Tibial nerve (tissue), 4 donors: ENCODE measurements around the gene PALM. TPM values are rescaled to one million over a fixed set of nuclear protein-coding genes. Genes with fewer than 3 reads are reported as not detected.

ENCODE experiments used
- DNase-seq, 2 donors: peaks; one replicate each; pipeline ENCODE4 v3.0.0-alpha.2; 2019; ENCODE audit warnings: low spot score in 2 of 2
- H3K27ac ChIP-seq, 4 donors: fragments of 200-600 bp; sonication (generic) in 3 of 4; one replicate each; pipeline ENCODE4 v1.5.1; 2017 to 2019; ENCODE audit warnings: mild to moderate bottlenecking in 1 of 4
- H3K27me3 ChIP-seq, 2 donors: fragments of 200-600 bp; sonication (generic) in 1 of 2; one replicate each; pipeline versions ENCODE4 v1.5.1 to v1.6.0; 2017 to 2019
- H3K36me3 ChIP-seq, 3 donors: fragments of 200-600 bp; sonication (generic); one replicate each; pipeline ENCODE4 v1.5.1; 2018 to 2019
- H3K4me1 ChIP-seq, 4 donors: fragments of 200-600 bp; sonication (generic) in 3 of 4; one replicate each; pipeline ENCODE4 v1.5.1; 2017 to 2019
- H3K4me3 ChIP-seq, 4 donors: fragments of 200-600 bp; sonication (generic) in 3 of 4; one replicate each; pipeline ENCODE4 v1.5.1; 2017 to 2019; ENCODE audit warnings: mild to moderate bottlenecking in 1 of 4, moderate library complexity in 1 of 4
- H3K9me3 ChIP-seq, 4 donors: fragments of 200-600 bp; sonication (generic) in 3 of 4; one replicate each; pipeline ENCODE4 v1.5.1; 2017 to 2019
- CTCF ChIP-seq, 5 experiments: fragments of 200-600 bp in 3 of 5; fragments of 450-650 bp in 2 of 5; sonication (generic) in 3 of 5; IDR thresholded peaks; one replicate each; pipeline ENCODE4 v1.5.1; 2016 to 2019; ENCODE audit warnings: antibody characterized with exemption in 5 of 5, mild to moderate bottlenecking in 3 of 5, moderate library complexity in 2 of 5
- EP300 ChIP-seq, 2 donors: sonication (generic); formaldehyde crosslinking; IDR thresholded peaks; one replicate each; pipeline ENCODE4 v1.6.1; 2017; ENCODE audit warnings: antibody characterized with exemption in 2 of 2, mild to moderate bottlenecking in 1 of 2
- POLR2A ChIP-seq, 2 donors: fragments of 450-650 bp; IDR thresholded peaks; one replicate each; pipeline ENCODE4 v1.6.1; 2017; ENCODE audit warnings: antibody characterized with exemption in 2 of 2, mild to moderate bottlenecking in 2 of 2, moderate library complexity in 2 of 2
- WGBS, 2 donors: methylation state at CpG; one replicate each; pipeline ENCODE4 v1.1.5; 2018; 5-methylcytosine and 5-hydroxymethylcytosine counted together
- total RNA-seq, 4 donors: library from RNA; depleted of rRNA; stranded (reverse); fragments of >200 nt; gene quantifications; one replicate each; pipeline ENCODE4 v1.1.0, GENCODE V29; 2016

The PALM gene
- total RNA-seq, 4 donors from 2014 or later = 65.7 to 101 (median 98.0) TPM

GRCh38 chr19:764301-764700 is 55.6 kb downstream of the PALM start:
- H3K27me3 ChIP-seq = no peaks in the 10 kb centered on the region
- TF ChIP-seq EP300 (IDR thresholded peaks at IDR 0.05) (no peak), POLR2A (IDR thresholded peaks at IDR 0.05) (no peak), CTCF (IDR thresholded peaks at IDR 0.05) (no peak)
- 88 to 93% methylated on average over 12 of the region's 12 CpGs for WGBS, 2 donors
- H3K27ac ChIP-seq = no peak overlapping the region
- DNase-seq = no peak
- no peaks in the 10 kb centered on the region for H3K4me1 ChIP-seq
- H3K9me3 ChIP-seq = no peaks in the 10 kb centered on the region
- H3K4me3 ChIP-seq = no peak overlapping the region
- no peaks in the 10 kb centered on the region for H3K36me3 ChIP-seq

- H3K36me3 ChIP-seq = no peaks in the 10 kb centered on the region
- no peaks in the 10 kb centered on the region for H3K9me3 ChIP-seq
- no peak overlapping the region for H3K27ac ChIP-seq
- H3K27me3 ChIP-seq = no peaks in the 10 kb centered on the region
- 72 to 81% methylated on average over 7 of the region's 7 CpGs for WGBS, 2 donors
- DNase-seq = no peak
- H3K4me1 ChIP-seq = peaks cover 0 to 5% (median 0%) of the 10 kb centered on the region in 4 donors
- no peak overlapping the region for H3K4me3 ChIP-seq
- TF ChIP-seq EP300 (IDR thresholded peaks at IDR 0.05) (no peak), CTCF (IDR thresholded peaks at IDR 0.05) (no peak), POLR2A (IDR thresholded peaks at IDR 0.05) (no peak)
Observed at GRCh38 chr19:765179-765738, 56.5 kb downstream of the PALM start.

GRCh38 chr19:768424-768823 is 59.7 kb downstream of the PALM start:
- Histone ChIP-seq H3K4me1 (peaks cover 0 to 15% (median 0%) of the 10 kb centered on the region in 4 donors), H3K9me3 (no peaks in the 10 kb centered on the region), H3K27me3 (no peaks in the 10 kb centered on the region), H3K27ac (peak overlapping the region in 2 of 4 donors; percentile 4 to 33), H3K36me3 (no peaks in the 10 kb centered on the region), H3K4me3 (no peak overlapping the region)
- 44 to 45% methylated on average over 14 of the region's 14 CpGs for WGBS, 2 donors
- no peak for TF ChIP-seq CTCF (IDR thresholded peaks at IDR 0.05)
- TF ChIP-seq POLR2A (IDR thresholded peaks at IDR 0.05) = no peak
- TF ChIP-seq EP300 (IDR thresholded peaks at IDR 0.05) = no peak
- no peak for DNase-seq

- 84 to 88% methylated on average over 6 of the region's 6 CpGs for WGBS, 2 donors
- Histone ChIP-seq H3K4me1 (peaks cover 0 to 15% (median 0%) of the 10 kb centered on the region in 4 donors), H3K36me3 (no peaks in the 10 kb centered on the region), H3K9me3 (no peaks in the 10 kb centered on the region), H3K27me3 (no peaks in the 10 kb centered on the region), H3K27ac (no peak overlapping the region), H3K4me3 (no peak overlapping the region)
- TF ChIP-seq EP300 (IDR thresholded peaks at IDR 0.05) = no peak
- TF ChIP-seq CTCF (IDR thresholded peaks at IDR 0.05) = no peak
- TF ChIP-seq POLR2A (IDR thresholded peaks at IDR 0.05) = no peak
- DNase-seq = no peak
Observed at GRCh38 chr19:769616-770015, 60.9 kb downstream of the PALM start.

- no peak overlapping the region for H3K27ac ChIP-seq
- no peak overlapping the region for H3K4me3 ChIP-seq
- no peaks in the 10 kb centered on the region for H3K27me3 ChIP-seq
- TF ChIP-seq POLR2A (IDR thresholded peaks at IDR 0.05) (no peak), EP300 (IDR thresholded peaks at IDR 0.05) (no peak), CTCF (IDR thresholded peaks at IDR 0.05) (peak; percentile 5 to 38 (median 29))
- no peaks in the 10 kb centered on the region for H3K9me3 ChIP-seq
- no peak for DNase-seq
- WGBS, 2 donors = 15 to 26% methylated on average over 6 of the region's 6 CpGs
- H3K4me1 ChIP-seq = peaks cover 0 to 15% (median 0%) of the 10 kb centered on the region in 4 donors
- H3K36me3 ChIP-seq = no peaks in the 10 kb centered on the region
Observed at GRCh38 chr19:771332-771785, 62.6 kb downstream of the PALM start.
